PC-9 (cell line): Measurements from ENCODE around the gene SEMA3B.

Experiments
- CTCF ChIP-seq: fragments of 200-600 bp; sonication (generic); conservative IDR thresholded peaks from 2 replicates; pipeline ENCODE4 v1.6.1; 2017; ENCODE audit warnings: mixed run types, antibody characterized with exemption, mild to moderate bottlenecking, moderate library complexity
- EZH2 ChIP-seq: fragments of 200-600 bp; sonication (generic); IDR thresholded peaks from 2 replicates; pipeline ENCODE4 v1.8.0; 2017; ENCODE audit warnings: antibody characterized with exemption, low read depth

GRCh38 chr3:50325497-50326181 lies 56.7 kb downstream of the SEMA3B start:
- TF ChIP-seq CTCF (no peak), EZH2 (no peak)
